Liver (tissue), 9 donors: ENCODE data around the gene ABCC5. TPM values are rescaled to one million over a fixed set of nuclear protein-coding genes. Genes with fewer than 3 reads are reported as not detected.

ENCODE experiments used
- DNase-seq: peaks from one replicate; pipeline ENCODE4 v3.0.0-alpha.2; 2017; ENCODE audit warnings: low spot score
- H3K27ac ChIP-seq, 2 donors: one replicate each; pipeline ENCODE4 v1.7.0; 2013; ENCODE audit warnings: inconsistent platforms in 2 of 2, low read length in 2 of 2, control low read depth in 1 of 2, low read depth in 1 of 2, mild to moderate bottlenecking in 1 of 2
- H3K27me3 ChIP-seq, 4 donors: one replicate each; pipeline versions ENCODE4 v1.6.1 to v1.7.0; 2013; ENCODE audit warnings: low read length in 3 of 4, inconsistent platforms in 1 of 4, mild to moderate bottlenecking in 1 of 4, moderate library complexity in 1 of 4; ENCODE audit not compliant: control insufficient read depth in 4 of 4, insufficient read depth in 4 of 4
- H3K36me3 ChIP-seq, 4 donors: one replicate each; pipeline versions ENCODE4 v1.6.1 to v1.7.0; 2013; ENCODE audit warnings: low read length in 3 of 4, mild to moderate bottlenecking in 3 of 4, low read depth in 1 of 4, moderate library complexity in 1 of 4; ENCODE audit not compliant: control insufficient read depth in 4 of 4, insufficient read depth in 3 of 4
- H3K4me1 ChIP-seq, 4 donors: one replicate each; pipeline versions ENCODE4 v1.6.1 to v1.7.0; 2013; ENCODE audit warnings: low read length in 3 of 4, mild to moderate bottlenecking in 3 of 4, moderate library complexity in 1 of 4; ENCODE audit not compliant: control insufficient read depth in 4 of 4, insufficient read depth in 4 of 4
- H3K4me3 ChIP-seq, 3 donors: one replicate each; pipeline versions ENCODE4 v1.6.1 to v1.7.0; 2013; ENCODE audit warnings: low read length in 3 of 3, control low read depth in 1 of 3, low read depth in 1 of 3, mild to moderate bottlenecking in 1 of 3
- H3K9ac ChIP-seq, 2 donors: one replicate each; pipeline ENCODE4 v1.7.0; 2013; ENCODE audit warnings: low read length in 2 of 2, mild to moderate bottlenecking in 2 of 2, moderate library complexity in 2 of 2, control low read depth in 1 of 2, low read depth in 1 of 2
- H3K9me3 ChIP-seq, 4 donors: one replicate each; pipeline versions ENCODE4 v1.6.1 to v1.7.0; 2013; ENCODE audit warnings: low read length in 3 of 4; ENCODE audit not compliant: control insufficient read depth in 4 of 4
- EGR1 ChIP-seq, 2 donors: IDR thresholded peaks; 2 replicates each; pipeline ENCODE4 v1.6.1; 2016 to 2018; ENCODE audit warnings: antibody characterized with exemption in 2 of 2, low read depth in 2 of 2
- FOXA1 ChIP-seq: IDR thresholded peaks from 2 replicates; pipeline ENCODE4 v1.6.1; 2016; ENCODE audit warnings: antibody characterized with exemption
- FOXA2 ChIP-seq: IDR thresholded peaks from 2 replicates; pipeline ENCODE4 v1.6.1; 2016; ENCODE audit warnings: antibody characterized with exemption
- HNF4A ChIP-seq, 2 donors: conservative IDR thresholded peaks; 2 replicates each; pipeline ENCODE4 v1.6.1; 2016; ENCODE audit warnings: antibody characterized with exemption in 2 of 2, mild to moderate bottlenecking in 2 of 2
- JUND ChIP-seq, 2 donors: IDR thresholded peaks; 2 replicates each; pipeline ENCODE4 v1.6.1; 2016; ENCODE audit warnings: antibody characterized with exemption in 2 of 2
- MAX ChIP-seq: IDR thresholded peaks from 2 replicates; pipeline ENCODE4 v1.6.1; 2016; ENCODE audit warnings: antibody characterized with exemption
- NR2F2 ChIP-seq: IDR thresholded peaks from 2 replicates; pipeline ENCODE4 v1.6.1; 2016; ENCODE audit warnings: antibody characterized with exemption
- RAD21 ChIP-seq, 2 donors: IDR thresholded peaks; 2 replicates each; pipeline ENCODE4 v1.6.1; 2016; ENCODE audit warnings: antibody characterized with exemption in 2 of 2, mild to moderate bottlenecking in 2 of 2
- RXRA ChIP-seq, 2 donors: IDR thresholded peaks; 2 replicates each; pipeline ENCODE4 v1.6.1; 2017 to 2018; ENCODE audit warnings: antibody characterized with exemption in 2 of 2, mild to moderate bottlenecking in 1 of 2
- SP1 ChIP-seq: IDR thresholded peaks from 2 replicates; pipeline ENCODE4 v1.6.1; 2018; ENCODE audit warnings: antibody characterized with exemption, mild to moderate bottlenecking
- TAF1 ChIP-seq: conservative IDR thresholded peaks from 2 replicates; pipeline ENCODE4 v1.6.1; 2016; ENCODE audit warnings: antibody characterized with exemption, mild to moderate bottlenecking
- YY1 ChIP-seq: IDR thresholded peaks from 2 replicates; pipeline ENCODE4 v1.6.1; 2016; ENCODE audit warnings: antibody characterized with exemption, mild to moderate bottlenecking
- ZBTB33 ChIP-seq: IDR thresholded peaks from 2 replicates; pipeline ENCODE4 v1.6.1; 2016; ENCODE audit warnings: antibody characterized with exemption
- WGBS: extraction: QIAGEN DNeasy Blood & Tissue Kit; methylation state at CpG from one replicate; pipeline ENCODE4 v1.1.7; 2013; 5-methylcytosine and 5-hydroxymethylcytosine counted together
- polyA plus RNA-seq, 2 donors: library from polyadenylated mRNA; stranded (reverse) in 1 of 2; unstranded in 1 of 2; fragments of 200-250 nt in 1 of 2; fragments of >200 nt in 1 of 2; fragmentation: Nextera tagmentation in 1 of 2; extraction: Ambion mirVana in 1 of 2; gene quantifications; one replicate each; pipeline versions ENCODE4 v1.2.1 to v1.2.3, GENCODE V29; 2013 to 2015
- total RNA-seq, 2 donors: library from RNA; depleted of rRNA; stranded (reverse); fragments of >200 nt; gene quantifications; one replicate each; pipeline ENCODE4 v1.2.3, GENCODE V29; 2014
- TF ChIP-seq, protein P1 (sequence below): IDR thresholded peaks from 2 replicates; pipeline ENCODE4 v1.6.1; 2016; ENCODE audit warnings: antibody characterized with exemption
- TF ChIP-seq, protein P2 (sequence below): IDR thresholded peaks from 2 replicates; pipeline ENCODE4 v1.6.1; 2016; ENCODE audit warnings: antibody characterized with exemption, mild to moderate bottlenecking
- TF ChIP-seq, protein P3 (sequence below): fragments of 150-350 bp; IDR thresholded peaks from 2 replicates; pipeline ENCODE4 v1.5.1; 2017; ENCODE audit warnings: improper control_type of control experiment, low read depth, low read length; ENCODE audit not compliant: missing input control
- donor health status: healthy.
- donor health status: healthy.
- donor health status: healthy.
- donor health status: healthy.
- donor health status: healthy.

ABCC5 gene
- total and polyA plus RNA-seq, 4 donors: 2.8 to 35.7 (median 8.1) TPM

- TF ChIP-seq TAF1 (no peak), RAD21 (IDR thresholded peaks at IDR 0.05) (no peak)
Observed at GRCh38 chr3:183914856-183915255, 102.8 kb downstream of the ABCC5 start (continued).

GRCh38 chr3:183913580-183913920 lies 104.1 kb downstream of the ABCC5 start:
- no peak overlapping the region for H3K9ac ChIP-seq
- H3K27ac ChIP-seq: no peak overlapping the region
- no peak for DNase-seq
- TF ChIP-seq SP1 (no peak), FOXA1 (no peak), RAD21 (IDR thresholded peaks at IDR 0.05) (no peak), YY1 (no peak), ZBTB33 (no peak), TAF1 (no peak), JUND (IDR thresholded peaks at IDR 0.05) (no peak), EGR1 (IDR thresholded peaks at IDR 0.05; ENCODE audit: low read depth in 2 of 2) (no peak), NR2F2 (no peak), HNF4A (conservative IDR thresholded peaks at IDR 0.05) (no peak), RXRA (IDR thresholded peaks at IDR 0.05) (no peak), MAX (no peak), FOXA2 (no peak)
- TF ChIP-seq, protein P1, sequence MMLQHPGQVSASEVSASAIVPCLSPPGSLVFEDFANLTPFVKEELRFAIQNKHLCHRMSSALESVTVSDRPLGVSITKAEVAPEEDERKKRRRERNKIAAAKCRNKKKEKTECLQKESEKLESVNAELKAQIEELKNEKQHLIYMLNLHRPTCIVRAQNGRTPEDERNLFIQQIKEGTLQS: no peak
- TF ChIP-seq, protein P2, sequence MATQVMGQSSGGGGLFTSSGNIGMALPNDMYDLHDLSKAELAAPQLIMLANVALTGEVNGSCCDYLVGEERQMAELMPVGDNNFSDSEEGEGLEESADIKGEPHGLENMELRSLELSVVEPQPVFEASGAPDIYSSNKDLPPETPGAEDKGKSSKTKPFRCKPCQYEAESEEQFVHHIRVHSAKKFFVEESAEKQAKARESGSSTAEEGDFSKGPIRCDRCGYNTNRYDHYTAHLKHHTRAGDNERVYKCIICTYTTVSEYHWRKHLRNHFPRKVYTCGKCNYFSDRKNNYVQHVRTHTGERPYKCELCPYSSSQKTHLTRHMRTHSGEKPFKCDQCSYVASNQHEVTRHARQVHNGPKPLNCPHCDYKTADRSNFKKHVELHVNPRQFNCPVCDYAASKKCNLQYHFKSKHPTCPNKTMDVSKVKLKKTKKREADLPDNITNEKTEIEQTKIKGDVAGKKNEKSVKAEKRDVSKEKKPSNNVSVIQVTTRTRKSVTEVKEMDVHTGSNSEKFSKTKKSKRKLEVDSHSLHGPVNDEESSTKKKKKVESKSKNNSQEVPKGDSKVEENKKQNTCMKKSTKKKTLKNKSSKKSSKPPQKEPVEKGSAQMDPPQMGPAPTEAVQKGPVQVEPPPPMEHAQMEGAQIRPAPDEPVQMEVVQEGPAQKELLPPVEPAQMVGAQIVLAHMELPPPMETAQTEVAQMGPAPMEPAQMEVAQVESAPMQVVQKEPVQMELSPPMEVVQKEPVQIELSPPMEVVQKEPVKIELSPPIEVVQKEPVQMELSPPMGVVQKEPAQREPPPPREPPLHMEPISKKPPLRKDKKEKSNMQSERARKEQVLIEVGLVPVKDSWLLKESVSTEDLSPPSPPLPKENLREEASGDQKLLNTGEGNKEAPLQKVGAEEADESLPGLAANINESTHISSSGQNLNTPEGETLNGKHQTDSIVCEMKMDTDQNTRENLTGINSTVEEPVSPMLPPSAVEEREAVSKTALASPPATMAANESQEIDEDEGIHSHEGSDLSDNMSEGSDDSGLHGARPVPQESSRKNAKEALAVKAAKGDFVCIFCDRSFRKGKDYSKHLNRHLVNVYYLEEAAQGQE: no peak
- TF ChIP-seq, protein P3, sequence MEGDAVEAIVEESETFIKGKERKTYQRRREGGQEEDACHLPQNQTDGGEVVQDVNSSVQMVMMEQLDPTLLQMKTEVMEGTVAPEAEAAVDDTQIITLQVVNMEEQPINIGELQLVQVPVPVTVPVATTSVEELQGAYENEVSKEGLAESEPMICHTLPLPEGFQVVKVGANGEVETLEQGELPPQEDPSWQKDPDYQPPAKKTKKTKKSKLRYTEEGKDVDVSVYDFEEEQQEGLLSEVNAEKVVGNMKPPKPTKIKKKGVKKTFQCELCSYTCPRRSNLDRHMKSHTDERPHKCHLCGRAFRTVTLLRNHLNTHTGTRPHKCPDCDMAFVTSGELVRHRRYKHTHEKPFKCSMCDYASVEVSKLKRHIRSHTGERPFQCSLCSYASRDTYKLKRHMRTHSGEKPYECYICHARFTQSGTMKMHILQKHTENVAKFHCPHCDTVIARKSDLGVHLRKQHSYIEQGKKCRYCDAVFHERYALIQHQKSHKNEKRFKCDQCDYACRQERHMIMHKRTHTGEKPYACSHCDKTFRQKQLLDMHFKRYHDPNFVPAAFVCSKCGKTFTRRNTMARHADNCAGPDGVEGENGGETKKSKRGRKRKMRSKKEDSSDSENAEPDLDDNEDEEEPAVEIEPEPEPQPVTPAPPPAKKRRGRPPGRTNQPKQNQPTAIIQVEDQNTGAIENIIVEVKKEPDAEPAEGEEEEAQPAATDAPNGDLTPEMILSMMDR: no peak
- H3K4me1 ChIP-seq: no peaks in the 10 kb centered on the region
- H3K27me3 ChIP-seq: no peaks in the 10 kb centered on the region
- H3K9me3 ChIP-seq: no peaks in the 10 kb centered on the region
- no peak overlapping the region for H3K4me3 ChIP-seq
- WGBS: 84% methylated on average over 9 of the region's 9 CpGs
- no peaks in the 10 kb centered on the region for H3K36me3 ChIP-seq
